Transverse colon (tissue), 4 donors: ENCODE data around the gene LBHD2. TPM values are rescaled to one million over a fixed set of nuclear protein-coding genes. Genes with fewer than 3 reads are reported as not detected.

Source experiments
- DNase-seq: peaks from one replicate; pipeline ENCODE4 v3.0.0-alpha.2; 2019
- H3K27ac ChIP-seq, 4 donors: fragments of 200-600 bp; sonication (generic); 2 replicates each; pipeline ENCODE4 v1.5.1; 2016 to 2018; ENCODE audit warnings: inconsistent platforms in 4 of 4
- H3K27me3 ChIP-seq: fragments of 200-600 bp; sonication (generic); 2 replicates; pipeline ENCODE4 v1.5.1; 2017; ENCODE audit warnings: inconsistent platforms
- H3K36me3 ChIP-seq, 4 donors: fragments of 200-600 bp; sonication (generic); 2 replicates each; pipeline ENCODE4 v1.5.1; 2017 to 2019; ENCODE audit warnings: inconsistent platforms in 4 of 4
- H3K4me1 ChIP-seq, 4 donors: fragments of 200-600 bp; sonication (generic); 2 replicates each; pipeline ENCODE4 v1.5.1; 2017 to 2020; ENCODE audit warnings: inconsistent platforms in 4 of 4
- H3K4me3 ChIP-seq, 4 donors: fragments of 200-600 bp; sonication (generic); 1 replicate in 1 of 4; 2 replicates in 3 of 4; pipeline versions ENCODE4 v1.5.1 to v1.6.1; 2017 to 2019; ENCODE audit warnings: inconsistent platforms in 4 of 4
- H3K9me3 ChIP-seq, 2 donors: fragments of 200-600 bp; sonication (generic); 2 replicates each; pipeline ENCODE4 v1.5.1; 2017 to 2019; ENCODE audit warnings: inconsistent platforms in 2 of 2
- EP300 ChIP-seq: sonication (generic); formaldehyde crosslinking; IDR thresholded peaks from one replicate; pipeline ENCODE4 v1.6.1; 2017; ENCODE audit warnings: antibody characterized with exemption, low read depth
- POLR2A ChIP-seq: fragments of 450-650 bp; IDR thresholded peaks from one replicate; pipeline ENCODE4 v1.6.1; 2016; ENCODE audit warnings: antibody characterized with exemption, mild to moderate bottlenecking, moderate library complexity
- POLR2AphosphoS5 ChIP-seq, 3 donors: sonication (generic); formaldehyde crosslinking; IDR thresholded peaks; one replicate each; pipeline ENCODE4 v1.6.1; 2016; ENCODE audit warnings: antibody characterized with exemption in 3 of 3
- WGBS, 2 donors: methylation state at CpG; one replicate each; pipeline ENCODE4 v1.1.5; 2018; ENCODE audit warnings: low coverage in 1 of 2; 5-methylcytosine and 5-hydroxymethylcytosine counted together
- in situ Hi-C, 4 donors: fragments of 200-750 bp; cut with MboI; loops; one replicate each; pipeline versions ENCODE4 v1.15.0 to v1.15.1; 2017; ENCODE audit warnings: low sequenced_read_pairs in 3 of 4, low pct_ligation_motif_present in 1 of 4, low pct_unique_long_range_greater_than_20kb in 1 of 4
- intact Hi-C: fragments of 100-400 bp; cut with DNase I; formaldehyde crosslinking; loops from one replicate; pipeline ENCODE4 v1.15.1; 2023; ENCODE audit warnings: low total_unique reads
- total RNA-seq, 4 donors: library from RNA; depleted of rRNA; stranded (reverse); fragments of >200 nt; gene quantifications; one replicate each; pipeline ENCODE4 v1.1.0, GENCODE V29; 2016
- TF ChIP-seq, protein P1 (sequence below), 5 experiments: fragments of 200-600 bp in 3 of 5; fragments of 450-650 bp in 2 of 5; sonication (generic) in 3 of 5; IDR thresholded peaks; 1 replicate in 2 of 5; 2 replicates in 3 of 5; pipeline ENCODE4 v1.5.1; 2016 to 2017; ENCODE audit warnings: antibody characterized with exemption in 5 of 5, inconsistent platforms in 3 of 5, mild to moderate bottlenecking in 2 of 5, moderate library complexity in 1 of 5

The LBHD2 gene
- total RNA-seq, 4 donors from 2014 or later: not detected

DNA sequence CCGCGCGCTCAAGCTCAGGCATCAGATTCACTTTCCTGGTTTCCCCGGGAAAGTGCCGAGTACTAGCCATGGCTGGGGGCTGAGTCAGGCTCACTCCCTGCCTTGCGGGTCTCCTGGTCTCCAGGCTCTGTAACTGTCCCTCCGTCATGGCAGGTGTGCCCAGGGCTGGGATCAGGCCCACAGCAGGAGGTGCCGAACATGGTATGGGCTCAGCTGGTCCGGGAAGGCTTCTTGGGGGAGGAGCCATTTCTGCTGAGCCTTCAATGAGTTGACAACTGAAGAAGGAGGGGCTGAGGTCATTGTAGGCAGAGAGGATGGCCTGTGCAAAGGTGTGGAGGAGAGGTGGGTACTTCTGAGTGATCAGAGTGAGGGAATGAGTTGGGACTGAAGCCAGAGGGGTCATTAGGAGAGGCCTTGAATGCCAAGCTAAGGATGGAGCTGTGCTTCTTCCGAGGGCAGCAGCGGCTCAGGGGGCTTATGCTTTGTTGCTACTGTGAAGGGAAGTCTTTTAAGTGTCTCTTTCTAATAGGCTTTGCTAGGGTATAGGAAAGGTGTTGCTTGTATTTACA is 11.3 kb downstream of the LBHD2 start:
- no peaks in the 10 kb centered on the region for H3K27me3 ChIP-seq
- in situ Hi-C loops: loop anchor here in 1 of 4 donors (25.0 kb wide), 1 partner anchor 192 kb away; no protein-coding TSS in a partner anchor
- peak in 1 of 3 donors; percentile 12 for TF ChIP-seq POLR2AphosphoS5 (IDR thresholded peaks at IDR 0.05)
- TF ChIP-seq, protein P1, sequence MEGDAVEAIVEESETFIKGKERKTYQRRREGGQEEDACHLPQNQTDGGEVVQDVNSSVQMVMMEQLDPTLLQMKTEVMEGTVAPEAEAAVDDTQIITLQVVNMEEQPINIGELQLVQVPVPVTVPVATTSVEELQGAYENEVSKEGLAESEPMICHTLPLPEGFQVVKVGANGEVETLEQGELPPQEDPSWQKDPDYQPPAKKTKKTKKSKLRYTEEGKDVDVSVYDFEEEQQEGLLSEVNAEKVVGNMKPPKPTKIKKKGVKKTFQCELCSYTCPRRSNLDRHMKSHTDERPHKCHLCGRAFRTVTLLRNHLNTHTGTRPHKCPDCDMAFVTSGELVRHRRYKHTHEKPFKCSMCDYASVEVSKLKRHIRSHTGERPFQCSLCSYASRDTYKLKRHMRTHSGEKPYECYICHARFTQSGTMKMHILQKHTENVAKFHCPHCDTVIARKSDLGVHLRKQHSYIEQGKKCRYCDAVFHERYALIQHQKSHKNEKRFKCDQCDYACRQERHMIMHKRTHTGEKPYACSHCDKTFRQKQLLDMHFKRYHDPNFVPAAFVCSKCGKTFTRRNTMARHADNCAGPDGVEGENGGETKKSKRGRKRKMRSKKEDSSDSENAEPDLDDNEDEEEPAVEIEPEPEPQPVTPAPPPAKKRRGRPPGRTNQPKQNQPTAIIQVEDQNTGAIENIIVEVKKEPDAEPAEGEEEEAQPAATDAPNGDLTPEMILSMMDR (IDR thresholded peaks at IDR 0.05): no peak
- peaks cover 4 to 36% (median 20%) of the 10 kb centered on the region in 4 donors for H3K4me1 ChIP-seq
- intact Hi-C loops: no loop called here
- H3K4me3 ChIP-seq: peak overlapping the region in 3 of 4 donors; percentile 21 to 43 (median 40)
- H3K9me3 ChIP-seq: no peaks in the 10 kb centered on the region
- peak overlapping the region; percentile 84 to 87 (median 86) for H3K27ac ChIP-seq
- DNase-seq: peak; percentile 54
- WGBS, 2 donors: 39 to 58% methylated on average over 3 to 11 of the region's 11 CpGs
- H3K36me3 ChIP-seq: no peaks in the 10 kb centered on the region

DNA sequence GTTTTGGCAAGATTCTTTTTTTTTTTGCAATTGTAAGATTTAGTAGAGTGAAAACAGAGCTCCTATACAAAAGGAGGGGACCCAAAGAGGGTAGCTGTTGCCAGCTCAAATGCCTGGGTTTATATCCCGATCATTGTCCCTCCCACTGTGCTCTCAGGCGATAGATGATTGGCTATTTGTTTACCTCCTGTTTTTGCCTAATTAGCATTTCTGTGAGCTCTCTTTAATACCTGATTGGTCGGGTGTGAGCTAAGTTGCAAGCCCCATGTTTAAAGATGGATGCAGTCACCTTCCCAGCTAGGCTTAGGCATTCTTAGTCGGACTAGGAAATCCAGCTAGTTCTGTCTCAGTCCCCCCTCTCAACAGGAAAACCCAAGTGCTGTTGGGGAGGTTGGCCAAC is 12.4 kb downstream of the LBHD2 start:
- TF ChIP-seq EP300: no peak
- TF ChIP-seq, protein P1 (IDR thresholded peaks at IDR 0.05): no peak
- Histone ChIP-seq H3K4me3 (no peak overlapping the region), H3K27me3 (no peaks in the 10 kb centered on the region), H3K27ac (no peak overlapping the region), H3K9me3 (no peaks in the 10 kb centered on the region), H3K36me3 (no peaks in the 10 kb centered on the region), H3K4me1 (peaks cover 4 to 29% (median 14%) of the 10 kb centered on the region in 4 donors)
- in situ Hi-C loops: loop anchor here in 1 of 4 donors (25.0 kb wide), 1 partner anchor 191 kb away; no protein-coding TSS in a partner anchor
- intact Hi-C loops: no loop called here
- no peak for DNase-seq
- 67 to 92% methylated on average over 2 to 4 of the region's 4 CpGs for WGBS, 2 donors

DNA sequence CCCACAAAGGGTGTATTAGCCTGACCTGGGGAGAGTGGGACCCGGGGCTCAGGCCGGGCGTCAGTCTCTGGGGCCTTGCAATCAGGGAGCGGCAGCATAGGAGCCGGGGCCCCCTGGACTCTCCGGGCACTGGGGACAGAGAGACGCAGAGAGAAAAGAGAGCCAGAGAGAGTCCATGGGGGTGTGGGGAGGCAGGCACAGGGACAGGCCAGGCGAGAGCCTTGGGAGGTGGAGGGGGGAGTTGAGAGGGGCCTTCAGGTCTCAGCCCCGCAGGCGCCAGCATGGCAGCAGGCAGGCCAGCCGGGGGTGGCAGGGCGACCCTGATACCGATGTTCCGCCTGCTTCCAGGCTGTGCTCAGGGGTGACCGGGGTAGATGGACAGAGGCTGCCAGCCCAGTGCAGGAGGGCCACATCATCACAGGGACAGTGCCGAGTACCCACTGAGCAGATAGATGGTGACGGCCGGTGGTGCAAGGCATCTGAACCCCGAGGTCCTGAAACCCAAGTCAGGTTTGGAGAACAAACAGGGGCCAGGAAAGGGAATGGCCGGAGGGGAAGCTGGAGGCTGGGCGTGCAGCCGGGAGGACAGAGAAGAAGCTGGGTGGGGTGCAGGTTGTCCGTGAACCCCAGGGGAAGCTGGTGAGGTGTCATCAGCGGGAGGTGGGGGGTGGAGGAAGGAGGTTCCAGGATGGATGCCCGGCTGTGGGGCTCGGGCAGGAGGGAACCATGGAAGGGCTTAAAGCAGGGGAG is 13.4 kb downstream of the LBHD2 start:
- no peak for DNase-seq
- H3K27ac ChIP-seq: no peak overlapping the region
- H3K4me1 ChIP-seq: peaks cover 0 to 25% (median 12%) of the 10 kb centered on the region in 4 donors

More for the DNA sequence above, 13.4 kb downstream of the LBHD2 start:
- H3K4me3 ChIP-seq: no peak overlapping the region
- H3K36me3 ChIP-seq: no peaks in the 10 kb centered on the region
- intact Hi-C loops: no loop called here
- in situ Hi-C loops: loop anchor here in 1 of 4 donors (25.0 kb wide), 1 partner anchor 190 kb away; no protein-coding TSS in a partner anchor
- WGBS, 2 donors: 85 to 89% methylated on average over 5 to 26 of the region's 26 CpGs
- TF ChIP-seq EP300 (no peak), POLR2A (no peak), POLR2AphosphoS5 (IDR thresholded peaks at IDR 0.05) (no peak)
- TF ChIP-seq, protein P1 (IDR thresholded peaks at IDR 0.05): no peak
- no peaks in the 10 kb centered on the region for H3K9me3 ChIP-seq
- H3K27me3 ChIP-seq: peaks cover 9% of the 10 kb centered on the region
